Stomach (tissue), 4 donors: ENCODE measurements around the gene INSR.

Experiments used
- CTCF ChIP-seq, 7 experiments: fragments of 450-650 bp in 4 of 7; fragments of 200-600 bp in 3 of 7; sonication (generic) in 3 of 7; IDR thresholded peaks; one replicate each; pipeline ENCODE4 v1.5.1; 2016 to 2019; ENCODE audit warnings: antibody characterized with exemption in 7 of 7, control low read depth in 2 of 7, mild to moderate bottlenecking in 1 of 7
- POLR2A ChIP-seq, 4 donors: fragments of 450-650 bp; IDR thresholded peaks; one replicate each; pipeline ENCODE4 v1.6.1; 2016; ENCODE audit warnings: antibody characterized with exemption in 4 of 4, control low read depth in 2 of 4, mild to moderate bottlenecking in 1 of 4, moderate library complexity in 1 of 4
- POLR2AphosphoS5 ChIP-seq, 3 donors: sonication (generic); formaldehyde crosslinking; IDR thresholded peaks; one replicate each; pipeline ENCODE4 v1.6.1; 2016; ENCODE audit warnings: antibody characterized with exemption in 3 of 3

DNA sequence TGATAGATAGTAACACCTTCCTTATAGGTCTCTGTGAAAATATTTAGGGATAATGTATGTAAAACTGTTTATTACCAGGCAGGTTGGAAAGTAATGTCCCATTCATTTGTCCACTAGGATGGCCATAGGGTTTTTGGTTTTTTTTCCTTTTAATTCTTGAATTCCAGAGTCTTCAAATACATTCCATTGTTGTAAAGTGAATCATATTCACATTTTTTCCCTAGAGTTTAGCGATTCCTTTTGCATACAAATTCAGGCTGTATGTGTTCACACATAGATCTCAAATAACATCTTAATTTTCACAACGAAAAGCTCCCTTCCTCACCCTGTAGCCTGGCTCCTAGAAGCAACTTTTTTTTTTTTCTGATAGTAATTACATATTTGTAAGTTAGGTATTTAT lies 226.5 kb downstream of the INSR start:
- TF ChIP-seq POLR2AphosphoS5 (IDR thresholded peaks at IDR 0.05) (no peak), CTCF (IDR thresholded peaks at IDR 0.05) (no peak), POLR2A (IDR thresholded peaks at IDR 0.05) (no peak)
